ENCODE data around the gene C1QTNF12.

Gene C1QTNF12

DNA sequence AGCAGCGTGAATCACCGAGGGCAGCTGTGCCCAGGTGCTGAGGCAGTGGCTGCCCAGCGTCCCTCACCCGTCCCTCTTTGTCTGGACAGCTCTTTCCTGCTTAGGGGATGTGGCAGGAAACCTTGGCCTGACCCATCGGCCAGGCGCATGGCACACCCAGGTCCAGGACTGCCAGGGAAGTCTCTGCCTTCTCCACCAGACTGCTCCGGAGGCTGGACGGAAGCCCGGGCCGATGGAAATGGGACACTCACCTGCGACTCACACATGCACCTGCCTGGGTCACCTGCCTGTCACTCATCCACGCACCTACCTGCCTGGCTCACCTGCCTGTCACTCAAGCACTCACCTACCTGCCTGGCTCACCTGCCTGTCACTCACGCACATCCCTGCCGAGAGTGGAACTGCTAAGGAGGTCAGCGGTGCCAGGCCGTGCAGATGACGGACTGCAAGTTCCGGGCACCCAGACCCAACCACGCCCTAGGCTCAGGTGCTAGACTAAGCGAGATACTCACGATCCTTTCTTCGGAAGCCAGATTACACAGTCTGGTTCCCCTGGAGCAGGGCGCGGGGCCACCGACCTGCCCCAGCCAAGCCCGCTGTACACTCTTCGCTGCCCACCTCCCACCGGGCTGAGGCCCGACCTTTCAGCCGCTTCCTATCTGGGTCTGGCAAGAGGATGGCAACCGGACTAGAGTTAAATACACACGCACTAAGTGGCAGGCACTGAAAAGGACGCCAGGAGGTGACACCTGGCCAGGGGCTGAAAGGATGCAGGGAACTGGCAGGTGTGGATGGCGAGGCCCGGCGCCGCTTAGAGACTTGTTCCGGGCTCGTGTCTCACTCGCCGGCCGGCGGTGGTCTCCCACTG lies 26.1 kb upstream of the C1QTNF12 start:
- TF ChIP-seq CTCF (conservative IDR thresholded peaks at IDR 0.05) (no peak), ZFX (IDR thresholded peaks at IDR 0.05) (no peak)
- H3K27ac ChIP-seq, result peak overlapping the region; percentile 95

DNA sequence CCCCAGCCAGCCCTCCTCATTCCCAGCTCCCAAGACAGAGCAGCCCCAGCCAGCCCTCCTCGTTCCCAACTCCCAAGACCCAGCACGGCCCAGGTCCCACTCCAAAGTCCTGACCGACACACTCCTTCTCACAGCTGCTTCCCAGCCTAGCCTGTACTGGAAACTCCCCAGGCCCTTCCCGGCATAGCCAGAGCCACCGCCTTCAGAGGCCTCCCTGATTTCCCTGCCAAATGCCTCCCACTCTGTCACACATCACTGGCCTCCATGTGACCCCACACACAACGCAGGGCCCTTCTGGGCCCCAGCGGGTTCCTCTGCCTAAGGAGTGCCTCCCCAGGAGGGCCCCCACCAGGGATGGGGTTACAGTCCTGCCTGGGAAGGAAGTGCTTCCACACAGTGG lies 24.3 kb upstream of the C1QTNF12 start:
- no peak for TF ChIP-seq CTCF (conservative IDR thresholded peaks at IDR 0.05)
- no peak for TF ChIP-seq ZFX (IDR thresholded peaks at IDR 0.05)

GRCh38 chr1:1268284-1268682 lies 21.8 kb upstream of the C1QTNF12 start:
- no peak overlapping the region for H3K27ac ChIP-seq
- TF ChIP-seq CTCF (conservative IDR thresholded peaks at IDR 0.05), result no peak
- TF ChIP-seq ZFX (IDR thresholded peaks at IDR 0.05), result no peak

More for the DNA sequence above, 24.3 kb upstream of the C1QTNF12 start:
- no peak overlapping the region for H3K27ac ChIP-seq

- TF ChIP-seq CTCF (conservative IDR thresholded peaks at IDR 0.05), result no peak
- no peak for TF ChIP-seq ZFX (IDR thresholded peaks at IDR 0.05)
- H3K27ac ChIP-seq, result no peak overlapping the region
Measured at GRCh38 chr1:1267488-1268283, 21.2 kb upstream of the C1QTNF12 start.

GRCh38 chr1:1264868-1265272 lies 18.3 kb upstream of the C1QTNF12 start:
- H3K27ac ChIP-seq, result no peak overlapping the region
- TF ChIP-seq CTCF (conservative IDR thresholded peaks at IDR 0.05) (no peak), ZFX (IDR thresholded peaks at IDR 0.05) (no peak)

DNA sequence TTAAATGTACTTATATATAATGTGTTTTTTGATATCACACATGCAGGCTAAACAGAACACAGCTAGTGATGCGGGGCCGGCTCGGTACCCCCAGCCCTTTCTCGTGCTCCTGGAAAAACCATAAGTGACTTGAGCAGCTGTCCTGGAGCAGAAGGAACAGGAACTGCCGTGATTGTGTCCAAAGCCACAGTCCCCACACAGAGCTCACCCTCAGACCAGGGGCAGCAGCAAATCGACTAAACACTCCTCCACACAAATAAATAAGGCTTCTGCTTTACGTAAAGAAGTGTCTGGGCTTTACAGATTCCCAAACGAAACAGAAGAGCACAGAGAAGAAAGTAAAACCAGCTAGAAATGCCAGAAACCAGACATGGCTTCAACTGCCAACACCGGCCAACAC lies 17.5 kb upstream of the C1QTNF12 start:
- H3K27ac ChIP-seq, result no peak overlapping the region
- TF ChIP-seq CTCF (conservative IDR thresholded peaks at IDR 0.05) (no peak), ZFX (IDR thresholded peaks at IDR 0.05) (no peak)

DNA sequence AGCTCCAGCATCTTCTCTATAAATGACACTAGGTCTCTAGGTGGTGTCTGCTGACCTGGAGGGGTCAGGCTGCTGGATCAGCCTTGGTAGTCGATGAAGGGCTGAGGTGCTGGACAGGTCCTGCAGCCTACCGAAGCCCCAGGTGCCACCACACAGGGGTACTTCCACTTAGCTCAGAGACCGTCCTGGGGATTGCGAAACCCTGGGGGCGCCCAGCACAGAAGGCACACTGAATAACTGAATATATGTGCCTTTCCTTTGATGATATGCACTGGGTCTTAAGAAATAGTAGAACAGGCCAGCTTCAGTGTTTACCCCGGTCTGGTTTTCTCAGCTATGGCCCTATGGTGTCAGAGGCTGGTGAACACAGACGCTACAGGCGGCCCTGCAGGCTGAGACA lies 16.2 kb upstream of the C1QTNF12 start:
- TF ChIP-seq ZFX (IDR thresholded peaks at IDR 0.05) (no peak), CTCF (conservative IDR thresholded peaks at IDR 0.05) (no peak)
- H3K27ac ChIP-seq, result no peak overlapping the region

Measured in C4-2B (cell line).